HG03521 (cell line): Measurements from ENCODE around the gene CAMK2D.

Source experiments
- ATAC-seq: cut with Tn5 transposase; IDR thresholded peaks from one replicate; pipeline ENCODE4 v1.9.1; 2021; ENCODE audit warnings: mild to moderate bottlenecking, moderate library complexity; ENCODE audit not compliant: unreplicated experiment

The CAMK2D gene

GRCh38 chr4:113644398-113644797 is 117.1 kb downstream of the CAMK2D start:
- ATAC-seq: no peak

GRCh38 chr4:113643505-113643904 is 118.0 kb downstream of the CAMK2D start:
- no peak for ATAC-seq

GRCh38 chr4:113641025-113641431 is 120.5 kb downstream of the CAMK2D start:
- peak; percentile 80 for ATAC-seq

- ATAC-seq: no peak
Observed at GRCh38 chr4:113639326-113639725, 122.2 kb downstream of the CAMK2D start.

- ATAC-seq: no peak
Observed at GRCh38 chr4:113638562-113638832, 123.0 kb downstream of the CAMK2D start.

GRCh38 chr4:113637823-113638561 is 123.5 kb downstream of the CAMK2D start:
- no peak for ATAC-seq

- no peak for ATAC-seq
Observed at GRCh38 chr4:113637363-113637762, 124.2 kb downstream of the CAMK2D start.

- no peak for ATAC-seq
Observed at GRCh38 chr4:113636877-113637276, 124.7 kb downstream of the CAMK2D start.

- ATAC-seq: peak; percentile 38
Observed at GRCh38 chr4:113636438-113636818, 125.1 kb downstream of the CAMK2D start.

- no peak for ATAC-seq
Observed at GRCh38 chr4:113635739-113636437, 125.7 kb downstream of the CAMK2D start.

GRCh38 chr4:113634081-113634969 is 127.2 kb downstream of the CAMK2D start:
- ATAC-seq: no peak

GRCh38 chr4:113633467-113633866 is 128.1 kb downstream of the CAMK2D start:
- no peak for ATAC-seq

GRCh38 chr4:113628711-113629110 is 132.8 kb downstream of the CAMK2D start:
- no peak for ATAC-seq

- no peak for ATAC-seq
Observed at GRCh38 chr4:113627321-113627720, 134.2 kb downstream of the CAMK2D start.

GRCh38 chr4:113625902-113626301 is 135.6 kb downstream of the CAMK2D start:
- ATAC-seq: no peak

- ATAC-seq: no peak
Observed at GRCh38 chr4:113623274-113623894, 138.2 kb downstream of the CAMK2D start.

- ATAC-seq: no peak
Observed at GRCh38 chr4:113621633-113622032, 139.9 kb downstream of the CAMK2D start.

GRCh38 chr4:113620032-113620431 is 141.5 kb downstream of the CAMK2D start:
- no peak for ATAC-seq

- no peak for ATAC-seq
Observed at GRCh38 chr4:113619526-113619925, 142.0 kb downstream of the CAMK2D start.

- ATAC-seq: no peak
Observed at GRCh38 chr4:113618205-113618604, 143.3 kb downstream of the CAMK2D start.

- no peak for ATAC-seq
Observed at GRCh38 chr4:113617195-113617594, 144.3 kb downstream of the CAMK2D start.
